ENCODE measurements around the gene CCDC88B.

Gene CCDC88B, protein sequence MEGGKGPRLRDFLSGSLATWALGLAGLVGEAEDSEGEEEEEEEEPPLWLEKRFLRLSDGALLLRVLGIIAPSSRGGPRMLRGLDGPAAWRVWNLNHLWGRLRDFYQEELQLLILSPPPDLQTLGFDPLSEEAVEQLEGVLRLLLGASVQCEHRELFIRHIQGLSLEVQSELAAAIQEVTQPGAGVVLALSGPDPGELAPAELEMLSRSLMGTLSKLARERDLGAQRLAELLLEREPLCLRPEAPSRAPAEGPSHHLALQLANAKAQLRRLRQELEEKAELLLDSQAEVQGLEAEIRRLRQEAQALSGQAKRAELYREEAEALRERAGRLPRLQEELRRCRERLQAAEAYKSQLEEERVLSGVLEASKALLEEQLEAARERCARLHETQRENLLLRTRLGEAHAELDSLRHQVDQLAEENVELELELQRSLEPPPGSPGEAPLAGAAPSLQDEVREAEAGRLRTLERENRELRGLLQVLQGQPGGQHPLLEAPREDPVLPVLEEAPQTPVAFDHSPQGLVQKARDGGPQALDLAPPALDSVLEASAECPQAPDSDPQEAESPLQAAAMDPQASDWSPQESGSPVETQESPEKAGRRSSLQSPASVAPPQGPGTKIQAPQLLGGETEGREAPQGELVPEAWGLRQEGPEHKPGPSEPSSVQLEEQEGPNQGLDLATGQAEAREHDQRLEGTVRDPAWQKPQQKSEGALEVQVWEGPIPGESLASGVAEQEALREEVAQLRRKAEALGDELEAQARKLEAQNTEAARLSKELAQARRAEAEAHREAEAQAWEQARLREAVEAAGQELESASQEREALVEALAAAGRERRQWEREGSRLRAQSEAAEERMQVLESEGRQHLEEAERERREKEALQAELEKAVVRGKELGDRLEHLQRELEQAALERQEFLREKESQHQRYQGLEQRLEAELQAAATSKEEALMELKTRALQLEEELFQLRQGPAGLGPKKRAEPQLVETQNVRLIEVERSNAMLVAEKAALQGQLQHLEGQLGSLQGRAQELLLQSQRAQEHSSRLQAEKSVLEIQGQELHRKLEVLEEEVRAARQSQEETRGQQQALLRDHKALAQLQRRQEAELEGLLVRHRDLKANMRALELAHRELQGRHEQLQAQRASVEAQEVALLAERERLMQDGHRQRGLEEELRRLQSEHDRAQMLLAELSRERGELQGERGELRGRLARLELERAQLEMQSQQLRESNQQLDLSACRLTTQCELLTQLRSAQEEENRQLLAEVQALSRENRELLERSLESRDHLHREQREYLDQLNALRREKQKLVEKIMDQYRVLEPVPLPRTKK (N-terminal part only)

GRCh38 chr11:64339754-64340408 is at the start of gene CCDC88B:
TSS of gene CCDC88B (plus strand) at chr11:64340204. CDS start at chr11:64340267, 63 bp downstream.
- no peak for DNase-seq

- DNase-seq = no peak
Observed at GRCh38 chr11:64290352-64291261, 49.4 kb upstream of the CCDC88B start.

DNA sequence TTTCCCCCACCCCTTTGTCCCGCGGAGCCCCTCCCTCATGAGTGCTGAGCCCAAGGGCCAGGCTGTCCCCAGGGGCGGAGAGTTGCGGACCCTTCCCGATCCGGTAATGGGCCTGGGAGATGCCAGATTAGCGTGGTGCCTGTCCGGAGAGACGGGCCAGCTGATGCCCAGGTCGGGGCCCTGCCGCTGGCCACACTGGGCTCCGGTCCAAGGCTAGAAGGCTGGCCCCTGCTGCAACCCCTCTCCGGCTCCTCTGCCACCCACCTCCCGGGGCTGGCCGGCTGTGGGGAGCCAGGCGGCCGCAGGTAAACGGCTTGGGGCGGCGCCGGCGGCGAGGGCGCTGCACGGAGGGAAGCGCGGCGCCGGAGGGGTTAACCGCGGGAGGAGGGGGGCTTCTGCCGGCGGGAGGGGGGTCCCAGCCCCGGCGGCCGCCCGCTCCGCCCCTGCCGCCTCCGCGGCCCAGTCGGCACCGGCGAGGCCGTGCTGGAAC is 48.7 kb upstream of the CCDC88B start, which contains the start of gene KCNK4:
KCNK4 (plus strand) TSS at position 41 of the 490 bp plus-strand sequence. CDS start 1,717 bp downstream, outside the sequence.
- DNase-seq = no peak

DNA sequence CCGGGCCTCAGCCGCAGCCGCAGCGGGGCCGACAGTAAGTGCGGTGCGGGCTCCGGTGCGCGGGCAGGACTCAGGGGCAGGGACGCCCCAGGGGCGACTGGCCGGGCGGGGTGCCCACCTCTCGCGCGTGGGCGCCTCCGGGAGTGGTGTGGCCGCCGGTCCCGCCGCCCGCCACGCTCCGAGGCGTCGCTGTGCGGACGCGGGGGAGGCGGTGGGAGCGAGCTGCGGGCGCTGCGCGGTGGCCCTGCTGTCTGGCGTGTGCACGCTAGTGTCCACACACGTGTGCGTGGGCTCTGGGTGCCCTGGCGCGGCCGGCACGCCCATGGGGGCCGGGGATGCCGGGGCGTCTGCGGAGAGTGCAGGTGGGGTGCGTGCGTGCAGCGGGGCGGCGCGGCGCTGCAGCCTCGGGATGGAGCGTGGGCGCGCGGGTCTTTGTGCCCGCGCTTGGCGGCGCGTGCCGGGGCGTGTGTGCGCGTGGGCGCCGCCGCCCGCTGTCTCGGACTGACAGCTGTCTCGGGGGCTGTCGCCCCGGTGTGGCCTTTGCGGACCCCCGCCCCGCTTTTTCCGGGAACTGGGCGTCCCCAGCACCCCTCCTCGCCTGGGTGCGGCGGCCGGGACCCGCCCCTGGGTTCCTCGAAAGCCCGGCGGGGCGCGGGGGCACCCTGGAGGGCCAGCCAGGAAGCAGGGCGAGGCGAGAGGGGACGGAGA is 48.1 kb upstream of the CCDC88B start:
- no peak for DNase-seq

GRCh38 chr11:64292460-64293254 is 47.3 kb upstream of the CCDC88B start:
- DNase-seq = no peak

GRCh38 chr11:64294774-64295173 is 45.2 kb upstream of the CCDC88B start:
- no peak for DNase-seq

DNA sequence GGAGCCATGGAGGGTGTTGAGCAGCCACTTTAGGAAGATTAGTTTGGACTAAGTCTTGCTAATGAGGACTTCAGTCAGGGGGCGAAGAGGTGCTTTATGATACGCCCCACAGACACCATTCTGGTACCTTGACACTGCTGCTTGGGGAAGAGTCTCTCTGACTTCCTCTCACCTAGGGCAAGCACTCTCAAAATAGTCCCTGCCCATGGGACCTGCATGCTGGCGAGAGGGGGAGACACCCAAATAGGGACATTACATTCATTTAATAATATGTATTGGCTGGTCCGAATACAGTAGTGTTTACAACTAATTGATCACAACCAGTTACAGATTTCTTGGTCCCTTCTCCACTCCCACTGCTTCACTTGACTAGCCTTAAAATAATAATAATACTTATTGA is 44.2 kb upstream of the CCDC88B start:
- no peak for DNase-seq

DNA sequence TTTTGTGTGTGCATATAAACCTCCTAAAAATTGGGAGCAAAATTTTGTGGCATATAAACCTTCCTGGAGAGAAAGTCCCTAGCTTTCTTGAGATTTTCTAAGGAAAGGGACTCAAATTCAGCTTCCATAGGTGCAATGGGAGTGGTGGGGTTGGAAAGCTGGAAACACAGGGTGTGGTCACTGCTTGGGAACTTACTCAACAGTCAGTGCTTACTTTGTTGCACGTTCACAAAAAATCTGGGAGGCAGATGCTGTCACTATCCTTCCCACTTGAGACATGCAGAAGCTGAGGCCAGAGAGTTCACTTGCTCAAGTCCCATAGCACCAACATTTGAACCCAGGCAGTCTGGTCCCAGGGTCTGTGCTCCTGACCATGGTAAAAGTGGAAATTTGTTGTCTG is 43.8 kb upstream of the CCDC88B start:
- no peak for DNase-seq

- DNase-seq = no peak
Observed at GRCh38 chr11:64296830-64297698, 42.9 kb upstream of the CCDC88B start.

DNA sequence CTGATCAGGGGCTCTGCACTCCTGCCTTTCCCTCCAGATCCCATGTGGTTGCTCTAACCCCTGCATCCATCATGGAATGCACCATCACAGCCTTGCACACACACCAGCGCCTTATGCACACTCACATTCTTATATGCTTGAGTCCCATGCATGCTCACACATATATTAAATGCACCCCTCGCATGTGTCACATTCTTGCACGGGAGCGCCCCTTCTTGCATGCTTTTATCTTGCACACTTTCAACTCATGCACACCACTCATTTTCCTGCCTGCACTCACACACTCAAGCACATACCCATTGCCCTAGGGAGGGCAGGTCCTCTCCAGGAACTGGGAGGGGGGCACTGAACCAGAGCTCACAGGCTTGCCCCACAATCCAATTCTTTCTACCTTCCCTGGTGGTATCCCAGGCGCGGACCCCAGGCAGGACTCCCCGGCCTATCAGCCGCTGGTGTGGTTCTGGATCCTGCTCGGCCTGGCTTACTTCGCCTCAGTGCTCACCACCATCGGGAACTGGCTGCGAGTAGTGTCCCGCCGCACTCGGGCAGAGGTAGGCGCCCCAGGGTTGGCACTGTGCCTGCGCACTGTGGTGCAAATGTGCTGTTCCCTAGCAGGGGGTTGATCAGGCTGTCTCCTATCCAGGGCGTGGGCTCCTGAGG is 42.2 kb upstream of the CCDC88B start:
- peak; percentile 20 to 46 for DNase-seq

DNA sequence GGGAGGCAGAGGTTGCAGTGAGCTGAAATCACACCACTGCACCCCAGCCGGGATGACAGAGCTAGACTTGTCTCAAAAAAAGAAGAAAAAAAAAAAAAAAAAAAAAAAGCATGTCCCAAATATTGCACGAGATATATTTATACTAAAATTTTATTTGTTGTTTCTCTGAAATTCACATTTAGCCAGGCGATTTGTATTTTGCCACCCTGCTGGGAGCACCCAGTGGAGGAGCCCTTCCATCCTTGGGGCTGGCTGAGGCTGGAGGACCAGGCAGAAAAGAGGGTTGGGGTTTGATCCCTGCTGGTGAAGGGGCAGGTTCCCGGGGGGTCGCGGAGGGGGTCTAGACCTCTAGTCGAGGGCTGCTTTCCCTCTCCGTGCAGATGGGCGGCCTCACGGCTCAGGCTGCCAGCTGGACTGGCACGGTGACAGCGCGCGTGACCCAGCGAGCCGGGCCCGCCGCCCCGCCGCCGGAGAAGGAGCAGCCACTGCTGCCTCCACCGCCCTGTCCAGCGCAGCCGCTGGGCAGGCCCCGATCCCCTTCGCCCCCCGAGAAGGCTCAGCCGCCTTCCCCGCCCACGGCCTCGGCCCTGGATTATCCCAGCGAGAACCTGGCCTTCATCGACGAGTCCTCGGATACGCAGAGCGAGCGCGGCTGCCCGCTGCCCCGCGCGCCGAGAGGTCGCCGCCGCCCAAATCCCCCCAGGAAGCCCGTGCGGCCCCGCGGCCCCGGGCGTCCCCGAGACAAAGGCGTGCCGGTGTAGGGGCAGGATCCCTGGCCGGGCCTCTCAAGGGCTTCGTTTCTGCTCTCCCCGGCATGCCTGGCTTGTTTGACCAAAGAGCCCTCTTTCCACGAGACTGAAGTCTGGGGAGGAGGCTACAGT is 40.8 kb upstream of the CCDC88B start:
- no peak for DNase-seq

DNA sequence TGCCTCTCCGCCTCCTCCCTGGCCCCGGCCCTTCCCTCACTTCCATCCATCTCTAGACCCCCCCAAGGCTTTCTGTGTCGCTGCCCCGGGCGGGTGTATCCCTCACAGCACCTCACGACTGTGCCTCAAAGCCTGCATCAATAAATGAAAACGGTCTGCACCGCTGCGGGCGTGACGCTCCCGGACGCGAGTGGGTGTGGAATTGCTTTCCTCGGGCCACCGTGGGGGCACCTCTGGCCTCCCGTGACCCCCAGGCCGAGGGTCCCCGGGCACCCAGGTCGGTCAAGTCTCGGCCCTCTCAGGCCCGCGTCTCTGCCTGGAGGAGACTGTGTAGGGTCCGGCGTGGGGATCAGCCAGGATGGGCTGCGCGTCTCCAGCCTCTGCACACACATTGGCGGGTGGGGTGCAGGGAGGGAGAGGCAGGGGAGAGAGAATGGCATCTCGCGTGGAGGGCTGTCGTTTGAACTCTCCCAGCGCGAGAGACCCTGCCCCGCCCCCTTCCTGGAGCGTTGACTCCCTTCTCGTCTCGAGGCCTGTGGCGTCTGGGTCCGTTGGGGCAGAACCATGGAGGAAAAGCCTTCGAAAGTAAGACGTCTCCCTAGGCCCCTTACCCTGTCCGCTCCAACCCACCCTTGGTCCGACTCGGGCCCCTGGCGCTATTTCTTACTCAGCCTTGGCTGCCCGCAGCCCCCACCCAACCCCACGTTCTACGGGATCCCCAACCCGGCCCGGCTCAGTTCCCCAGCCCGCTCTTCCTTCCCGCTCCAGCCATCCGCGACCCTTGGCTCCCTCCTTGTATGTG is 40.0 kb upstream of the CCDC88B start, which contains the start of gene CATSPERZ:
CATSPERZ (plus strand) TSS at position 512 of the 802 bp plus-strand sequence; CDS start at position 565, 53 bp downstream.
- no peak for DNase-seq

GRCh38 chr11:64303109-64304031 is 36.6 kb upstream of the CCDC88B start:
- no peak for DNase-seq

- DNase-seq = no peak
Observed at GRCh38 chr11:64304032-64304315, 36.0 kb upstream of the CCDC88B start.

Data from NCI-H2081 (cell line).